SK-N-SH treated with all-trans-retinoic acid at 6 μM for 48 hours (cell line): Measurements from ENCODE around the gene ASL.

Experiments used
- CSDC2 ChIP-seq: fragments of 250-450 bp; sonication (Bioruptor Pico); IDR thresholded peaks from 2 replicates; pipeline ENCODE4 v1.5.0; 2020; ENCODE audit warnings: mild to moderate bottlenecking, moderate library complexity
- CSRNP3 ChIP-seq: fragments of 250-450 bp; sonication (Bioruptor Pico); IDR thresholded peaks from 2 replicates; pipeline ENCODE4 v1.5.1; 2021; ENCODE audit warnings: mild to moderate bottlenecking, moderate library complexity
- GLIS3 ChIP-seq: fragments of 250-450 bp; sonication (Bioruptor Pico); IDR thresholded peaks from 2 replicates; pipeline ENCODE4 v1.5.0; 2020; ENCODE audit warnings: mild to moderate bottlenecking, moderate library complexity
- ISL1 ChIP-seq: fragments of 250-450 bp; sonication (Bioruptor Pico); IDR thresholded peaks from 2 replicates; pipeline ENCODE4 v2.1.2; 2022; ENCODE audit warnings: mild to moderate bottlenecking, moderate library complexity
- ZFP3 ChIP-seq: fragments of 250-450 bp; sonication (Bioruptor Pico); IDR thresholded peaks from 2 replicates; pipeline ENCODE4 v1.5.0; 2020; ENCODE audit warnings: mild to moderate bottlenecking, moderate library complexity
- ZNF565 ChIP-seq: fragments of 450-650 bp; formaldehyde crosslinking; conservative IDR thresholded peaks from 2 replicates; pipeline ENCODE4 v1.5.0; 2020; ENCODE audit warnings: low read depth, mild to moderate bottlenecking, moderate library complexity

- no peak for TF ChIP-seq CSRNP3 (CRISPR knock-in tag)
- no peak for TF ChIP-seq GLIS3 (CRISPR knock-in tag)
- TF ChIP-seq ISL1, result no peak
- TF ChIP-seq CSDC2 (CRISPR knock-in tag), result no peak
- TF ChIP-seq ZNF565 (CRISPR knock-in tag), result no peak
- TF ChIP-seq ZFP3 (CRISPR knock-in tag), result no peak
These were observed 5.9 kb upstream of the ASL start for GRCh38 chr7:66069732-66070131.
